PFSK-1 (cell line): ENCODE measurements around the gene ZNF518A.

Experiments used
- FOXP2 ChIP-seq: optimal IDR thresholded peaks from 2 replicates; pipeline ENCODE3; 2011; ENCODE audit warnings: borderline replicate concordance, control low read depth, inconsistent platforms; ENCODE audit not compliant: insufficient read depth; ENCODE audit errors: extremely low read length, extremely low read depth
- POLR2AphosphoS5 ChIP-seq: IDR thresholded peaks from 2 replicates; pipeline ENCODE4 v1.6.1; 2012; ENCODE audit warnings: low read depth, mild to moderate bottlenecking, control low read depth, low read length, moderate library complexity
- REST ChIP-seq, 2 experiments: IDR thresholded peaks; 2 replicates each; pipeline versions ENCODE4 v1.6.1 to v1.8.0; 2011 to 2012; ENCODE audit warnings: low read depth in 2 of 2, low read length in 2 of 2, control low read depth in 1 of 2, inconsistent platforms in 1 of 2, mild to moderate bottlenecking in 1 of 2, moderate library complexity in 1 of 2; ENCODE audit not compliant: insufficient read depth in 1 of 2
- SIN3A ChIP-seq: IDR thresholded peaks from 2 replicates; pipeline ENCODE4 v1.6.1; 2012; ENCODE audit warnings: mild to moderate bottlenecking, low read length, moderate library complexity, borderline replicate concordance; ENCODE audit not compliant: insufficient read depth
- TAF1 ChIP-seq: IDR thresholded peaks from 2 replicates; pipeline ENCODE4 v1.6.1; 2012; ENCODE audit warnings: low read length, control low read depth, borderline replicate concordance; ENCODE audit not compliant: insufficient read depth

- no peak for TF ChIP-seq SIN3A
- no peak; the same call in 1 of the 2 replicates for TF ChIP-seq TAF1
- no peak for TF ChIP-seq POLR2AphosphoS5
- TF ChIP-seq FOXP2, result no peak
- no peak for TF ChIP-seq REST (IDR thresholded peaks at IDR 0.05; ENCODE audit: insufficient read depth in 1 of 2, low read depth in 2 of 2, low read length in 2 of 2)
These were observed 364 bp downstream of the ZNF518A start for GRCh38 chr10:96130326-96130995.
